HG03159 (cell line): ENCODE data around the gene SGPL1.
"Not testable (repeated sequence)": the region's sequence is repeated elsewhere in the genome, so short reads cannot be mapped to it uniquely, and the experiment has no call there.

Experiments
- ATAC-seq: cut with Tn5 transposase; IDR thresholded peaks from one replicate; pipeline ENCODE4 v1.9.1; 2021; ENCODE audit warnings: mild to moderate bottlenecking, moderate library complexity; ENCODE audit not compliant: unreplicated experiment

Gene SGPL1, protein sequence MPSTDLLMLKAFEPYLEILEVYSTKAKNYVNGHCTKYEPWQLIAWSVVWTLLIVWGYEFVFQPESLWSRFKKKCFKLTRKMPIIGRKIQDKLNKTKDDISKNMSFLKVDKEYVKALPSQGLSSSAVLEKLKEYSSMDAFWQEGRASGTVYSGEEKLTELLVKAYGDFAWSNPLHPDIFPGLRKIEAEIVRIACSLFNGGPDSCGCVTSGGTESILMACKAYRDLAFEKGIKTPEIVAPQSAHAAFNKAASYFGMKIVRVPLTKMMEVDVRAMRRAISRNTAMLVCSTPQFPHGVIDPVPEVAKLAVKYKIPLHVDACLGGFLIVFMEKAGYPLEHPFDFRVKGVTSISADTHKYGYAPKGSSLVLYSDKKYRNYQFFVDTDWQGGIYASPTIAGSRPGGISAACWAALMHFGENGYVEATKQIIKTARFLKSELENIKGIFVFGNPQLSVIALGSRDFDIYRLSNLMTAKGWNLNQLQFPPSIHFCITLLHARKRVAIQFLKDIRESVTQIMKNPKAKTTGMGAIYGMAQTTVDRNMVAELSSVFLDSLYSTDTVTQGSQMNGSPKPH

DNA sequence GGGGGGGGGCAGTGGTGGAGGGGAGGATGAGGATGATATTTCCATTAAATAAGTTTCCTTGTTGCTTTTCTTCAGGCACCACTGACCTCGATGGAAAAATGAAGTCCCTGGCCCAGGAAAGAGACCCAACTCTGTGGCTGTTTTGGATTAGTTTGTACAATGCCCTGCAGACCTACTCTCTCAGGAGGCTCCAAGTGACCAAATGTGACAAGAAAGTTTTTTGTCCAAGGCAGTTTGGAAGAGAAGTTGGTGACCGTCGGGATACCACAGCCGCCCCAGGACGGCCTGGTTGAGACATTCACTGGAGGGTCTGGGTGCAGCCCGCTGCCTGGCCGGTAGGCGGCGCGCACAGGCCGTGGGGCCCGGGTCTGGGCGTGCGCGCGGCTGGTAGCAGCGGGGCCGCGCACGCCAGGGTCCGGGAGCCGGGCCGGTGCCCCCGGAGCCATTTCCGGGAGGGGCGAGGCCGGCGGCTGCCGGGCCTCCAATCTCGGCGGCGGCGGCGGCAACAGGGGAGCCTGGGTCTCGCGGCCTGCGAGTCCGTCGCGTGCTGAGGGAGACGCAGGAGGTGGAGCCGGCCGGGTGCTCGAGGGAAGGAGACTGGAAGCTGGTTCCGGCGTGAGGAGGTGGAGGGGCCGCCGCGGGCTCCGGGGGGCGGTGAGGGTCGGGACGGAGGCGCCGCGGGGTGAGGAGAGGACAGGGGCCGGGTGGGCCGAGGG is at the start of gene SGPL1:
SGPL1 (plus strand) TSS at position 445 of the 716 bp plus-strand sequence. CDS start 906 bp downstream, outside the sequence.
- ATAC-seq = peak; percentile 89

DNA sequence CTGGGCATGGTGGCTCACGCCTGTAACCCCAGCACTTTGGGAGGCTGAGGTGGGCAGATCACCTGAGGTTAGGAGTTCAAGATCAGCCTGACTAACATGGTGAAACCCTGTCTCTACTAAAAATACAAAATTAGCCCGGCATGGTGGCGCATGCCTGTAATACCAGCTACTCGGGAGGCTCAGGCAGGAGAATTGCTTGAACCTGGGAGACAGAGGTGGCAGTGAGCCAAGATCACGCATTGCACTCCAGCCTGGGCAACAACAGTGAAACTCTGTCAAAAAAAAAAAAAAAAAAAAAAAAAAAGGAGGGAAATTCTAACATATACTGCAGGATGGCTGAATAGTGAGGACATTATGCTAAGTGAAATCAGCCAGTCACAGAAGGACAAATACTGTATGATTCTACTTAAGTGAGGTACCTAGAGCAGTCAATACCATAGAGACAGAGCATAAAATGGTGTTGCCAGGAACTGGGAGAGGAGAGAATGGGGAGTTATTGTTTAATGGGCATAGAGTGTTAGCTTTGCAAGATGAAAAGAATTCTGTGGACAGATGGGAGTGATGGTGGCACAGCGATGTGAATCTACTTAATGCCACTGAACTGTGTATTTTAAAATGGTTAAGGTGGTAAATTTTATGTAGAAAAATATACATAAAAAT is 47.6 kb upstream of the SGPL1 start:
- not testable (repeated sequence) for ATAC-seq

DNA sequence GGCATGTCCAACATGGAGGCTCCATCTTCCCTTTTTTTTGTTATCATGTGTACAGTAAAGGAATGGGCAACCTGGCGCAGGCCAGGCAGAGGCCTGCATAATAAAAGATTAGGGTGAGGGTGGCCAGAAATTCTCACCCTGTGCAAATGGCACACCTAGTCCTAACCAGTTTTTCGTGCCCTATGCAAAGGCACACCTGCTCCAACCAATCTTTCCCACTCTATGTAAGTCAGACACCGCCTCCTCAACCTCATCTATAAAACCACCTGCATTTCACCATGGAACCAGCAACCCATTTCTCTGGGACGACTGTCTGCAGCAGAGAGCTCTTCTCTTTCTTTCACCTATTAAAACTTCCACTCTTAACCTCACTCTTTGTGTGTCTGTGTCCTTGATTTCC is 46.6 kb upstream of the SGPL1 start:
- no peak for ATAC-seq

DNA sequence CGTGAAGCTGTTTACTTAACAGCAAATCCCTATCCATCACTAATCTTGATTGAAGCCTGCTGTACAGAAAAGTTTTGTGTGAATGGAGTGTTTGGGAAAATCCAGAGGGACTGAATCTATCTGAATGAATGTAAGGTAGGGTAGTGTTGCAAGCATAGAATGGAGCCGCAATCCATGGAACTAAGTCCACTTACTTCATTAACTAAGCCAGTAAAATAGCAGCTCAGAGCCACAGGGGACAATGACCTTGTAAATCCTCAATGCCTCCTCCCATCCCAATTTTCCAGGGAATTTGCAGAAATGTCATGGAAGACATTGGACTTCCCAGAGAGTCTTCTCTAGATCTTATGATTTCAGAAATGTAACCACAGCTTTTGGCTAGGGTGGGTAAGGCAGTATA is 45.7 kb upstream of the SGPL1 start:
- ATAC-seq = no peak

DNA sequence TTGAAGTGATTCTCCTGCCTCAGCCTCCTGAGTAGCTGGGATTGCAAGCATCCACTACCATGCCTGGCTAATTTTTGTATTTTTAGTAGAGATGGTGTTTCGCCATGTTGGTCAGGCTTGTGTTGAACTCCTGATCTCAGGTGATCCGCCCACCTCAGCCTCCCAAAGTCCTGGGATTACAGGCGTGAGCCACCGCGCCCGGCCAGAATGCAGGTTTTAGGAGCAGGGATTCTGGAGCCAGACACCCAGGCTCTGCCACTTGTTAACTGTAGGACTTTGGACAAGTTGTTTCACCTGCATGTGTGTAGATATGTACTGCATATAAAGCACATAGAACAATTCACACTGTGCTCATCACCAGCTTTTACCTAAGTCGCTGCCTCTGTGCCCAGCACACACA is 45.2 kb upstream of the SGPL1 start:
- not testable (repeated sequence) for ATAC-seq

DNA sequence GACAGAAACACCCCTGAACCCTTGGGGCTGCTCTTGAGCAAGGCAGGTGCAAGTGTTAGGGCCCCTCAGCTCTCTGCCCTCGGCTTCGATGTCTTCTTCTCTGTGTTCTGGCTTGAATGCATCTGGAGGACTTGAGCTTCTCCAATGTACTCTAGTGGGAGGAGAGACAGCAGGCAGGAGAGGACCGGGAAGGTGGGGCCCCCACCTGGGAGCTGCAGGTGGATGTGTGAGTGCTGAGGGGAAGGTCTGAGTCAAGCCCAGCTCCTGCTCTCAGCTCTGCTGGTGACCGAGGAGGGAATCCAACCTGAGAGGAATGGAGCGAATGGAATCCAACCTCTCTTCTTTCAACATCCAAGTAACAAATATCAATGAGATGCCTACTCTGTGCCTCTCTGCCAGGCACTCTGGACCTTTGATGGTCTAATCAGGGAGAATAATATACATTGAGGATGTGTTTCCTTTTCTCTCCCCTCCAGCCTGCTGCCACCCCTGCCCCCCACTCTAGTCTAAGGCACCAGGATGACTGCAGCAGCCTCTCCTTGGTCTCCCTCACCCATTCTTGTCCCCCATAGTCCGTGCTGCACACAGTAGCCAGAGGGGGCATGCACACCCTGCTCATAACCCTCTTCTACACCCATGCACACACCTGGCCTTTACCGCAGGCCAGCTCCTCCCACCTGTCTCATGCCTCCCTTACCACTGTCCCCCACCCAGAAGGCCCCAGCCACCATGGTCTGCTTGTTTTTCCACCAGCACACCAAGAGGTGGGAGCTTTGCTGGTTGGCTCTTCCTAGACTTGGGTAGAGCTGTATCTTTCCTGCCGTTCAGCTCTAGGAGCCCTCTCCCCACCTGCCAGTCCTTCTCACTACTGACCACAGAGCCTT is 44.2 kb upstream of the SGPL1 start:
- ATAC-seq = no peak

DNA sequence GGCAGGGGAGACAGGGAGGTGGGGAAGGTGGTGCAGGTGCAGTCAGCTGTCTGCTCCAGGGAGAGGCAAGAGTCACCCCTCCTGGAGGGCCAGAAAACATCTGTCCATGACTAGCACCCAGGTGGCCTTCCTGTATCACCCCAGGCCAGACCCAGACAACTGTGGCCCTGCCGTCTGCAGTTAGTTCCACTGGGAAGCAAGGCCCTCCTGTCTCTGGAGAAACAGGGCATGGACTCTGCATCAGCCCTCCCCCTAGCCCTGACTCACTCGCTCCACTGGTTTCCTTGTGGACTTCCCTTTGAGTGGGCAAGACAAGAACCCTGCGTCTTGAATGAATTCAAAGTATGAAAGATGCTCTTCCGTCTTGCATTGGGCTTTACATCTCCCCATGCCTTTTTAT is 43.1 kb upstream of the SGPL1 start:
- ATAC-seq = no peak

DNA sequence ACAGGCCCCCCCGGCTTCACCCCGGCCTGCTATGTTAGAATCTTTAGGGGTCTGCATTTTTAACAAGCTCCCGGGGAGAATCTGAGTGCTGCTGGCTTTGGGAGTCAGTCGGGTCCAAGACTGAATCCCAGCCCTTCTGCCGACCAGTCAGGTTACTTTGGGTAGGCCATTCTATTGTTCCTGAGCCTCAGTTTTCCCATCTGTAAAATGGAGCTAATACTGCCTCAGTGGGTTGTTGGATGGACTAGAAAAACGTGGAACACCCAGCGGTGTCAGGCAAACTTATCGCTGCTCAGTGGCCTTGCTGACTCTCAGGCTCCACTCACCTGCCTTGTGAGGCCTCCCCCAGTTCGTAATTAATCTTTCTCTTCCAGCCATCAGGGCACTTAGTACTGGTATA is 42.3 kb upstream of the SGPL1 start:
- ATAC-seq = no peak

DNA sequence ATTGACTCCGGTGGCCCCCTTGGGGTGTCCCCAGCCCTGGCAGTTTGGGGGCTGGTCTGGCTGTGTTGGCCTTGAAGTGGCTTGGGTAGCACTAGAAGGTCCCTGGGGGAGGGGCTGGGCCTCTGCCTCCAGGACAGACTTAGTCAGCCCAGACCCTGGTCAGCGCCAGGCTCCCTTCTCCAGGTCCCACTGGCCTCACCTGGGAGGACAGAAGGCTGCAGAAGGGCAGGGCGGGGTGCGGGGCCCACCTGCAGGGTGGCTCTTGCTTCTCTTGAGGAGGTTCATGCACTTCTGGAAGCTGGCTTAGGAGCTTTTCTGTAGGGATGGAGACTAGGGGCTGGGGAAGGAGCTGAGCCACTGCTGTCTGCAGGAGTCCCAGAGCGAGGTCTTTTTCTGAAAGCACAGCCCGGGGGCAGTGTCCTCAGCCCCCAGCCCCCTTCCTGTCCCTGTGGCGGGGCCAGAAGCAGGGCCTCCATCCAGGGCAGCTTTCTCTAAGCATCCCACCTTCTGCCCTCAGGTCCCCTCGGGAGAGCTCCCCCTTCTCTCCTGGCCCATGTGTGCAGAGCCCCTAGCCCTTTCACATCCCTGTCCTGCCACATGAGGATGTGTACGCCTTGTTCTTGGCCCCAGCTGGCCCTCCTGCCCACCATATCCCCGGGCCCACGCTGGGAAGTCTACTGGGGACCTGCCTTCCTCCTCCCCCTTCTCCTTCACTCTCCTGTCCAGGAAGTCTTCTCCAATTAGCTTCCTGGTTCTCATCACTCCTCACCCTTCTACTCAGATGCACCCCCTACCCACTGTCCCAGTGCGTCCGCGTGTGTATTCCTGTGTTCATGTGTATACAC is 41.6 kb upstream of the SGPL1 start:
- no peak for ATAC-seq

DNA sequence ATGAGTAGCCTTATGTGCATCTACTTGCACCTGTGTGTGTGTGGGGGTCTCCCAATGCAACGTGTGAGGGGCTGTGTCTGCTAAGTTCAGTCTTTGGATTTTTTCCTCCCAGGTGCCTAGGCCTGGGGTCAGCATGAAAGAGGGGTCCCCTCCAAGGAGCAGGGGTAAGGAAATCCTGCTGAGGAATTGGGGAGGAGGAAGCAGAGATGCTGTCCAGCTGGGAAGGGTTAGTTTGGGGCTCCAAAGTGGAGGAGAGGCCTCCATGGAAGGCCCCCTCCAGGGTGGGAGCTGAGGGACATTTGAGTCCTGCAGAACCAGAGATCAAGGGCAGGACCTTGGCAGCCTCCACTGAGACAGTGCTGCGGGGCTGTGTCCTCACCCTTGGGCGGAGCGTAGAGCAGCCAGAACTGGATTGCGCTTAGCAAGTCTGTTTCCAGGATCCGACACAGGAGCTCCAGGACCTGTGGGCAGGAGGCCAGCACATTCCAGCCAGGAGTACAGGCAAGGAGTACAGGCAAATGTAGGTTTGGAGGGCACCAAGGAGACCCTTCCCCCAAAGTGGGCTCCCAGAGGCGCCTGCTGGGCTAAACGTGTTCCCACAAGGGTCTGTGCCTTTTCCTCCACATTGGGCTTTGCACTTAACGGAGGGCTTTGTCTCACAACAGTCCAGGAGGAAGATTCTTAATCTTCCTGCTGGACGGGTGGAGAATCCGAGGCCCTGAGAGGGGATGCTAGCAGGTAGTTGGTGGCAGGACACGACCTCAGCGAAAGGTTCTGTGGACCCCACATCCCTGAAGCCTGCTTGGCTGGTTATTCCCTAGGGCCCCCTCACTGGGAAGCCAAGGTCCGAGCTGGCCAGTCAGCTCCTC is 40.7 kb upstream of the SGPL1 start:
- ATAC-seq = no peak

DNA sequence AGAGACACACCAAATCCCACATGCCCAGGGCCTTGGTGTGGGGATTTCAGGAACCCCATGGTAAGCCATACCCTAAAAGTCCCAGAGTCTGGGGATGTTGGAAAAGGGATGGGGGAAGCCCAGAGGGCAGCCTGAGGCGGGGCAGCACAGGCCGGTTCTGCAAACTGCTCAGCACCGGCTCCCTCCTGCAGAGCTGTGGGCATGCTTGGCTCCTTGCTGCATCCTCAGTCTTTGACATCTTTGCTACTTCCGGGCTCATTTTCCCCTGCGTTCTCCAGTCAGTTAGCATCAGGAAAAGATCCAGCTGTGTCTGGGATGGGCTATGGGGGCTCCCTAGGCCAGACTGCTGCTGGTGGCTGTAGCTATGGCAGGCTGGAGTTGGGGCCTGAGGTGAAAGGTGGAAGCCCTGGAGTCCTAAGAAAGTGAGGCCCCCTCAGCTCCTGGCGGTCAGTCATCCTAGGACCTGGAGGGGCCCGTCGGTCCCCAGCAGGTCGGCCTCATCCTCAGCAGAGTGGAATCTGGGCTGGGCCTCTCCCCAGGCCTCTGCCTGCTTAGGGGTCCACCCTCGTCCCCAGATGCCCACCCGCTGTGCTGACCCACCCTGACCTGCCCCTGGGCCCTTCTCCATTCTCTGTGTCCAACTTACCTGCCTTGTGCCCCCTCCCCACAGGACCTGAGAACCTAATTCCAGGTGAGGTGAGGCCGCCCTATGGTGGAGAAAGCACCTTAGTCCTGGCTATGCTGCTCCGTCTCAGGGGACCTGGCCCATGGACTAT is 39.9 kb upstream of the SGPL1 start:
- ATAC-seq = no peak

DNA sequence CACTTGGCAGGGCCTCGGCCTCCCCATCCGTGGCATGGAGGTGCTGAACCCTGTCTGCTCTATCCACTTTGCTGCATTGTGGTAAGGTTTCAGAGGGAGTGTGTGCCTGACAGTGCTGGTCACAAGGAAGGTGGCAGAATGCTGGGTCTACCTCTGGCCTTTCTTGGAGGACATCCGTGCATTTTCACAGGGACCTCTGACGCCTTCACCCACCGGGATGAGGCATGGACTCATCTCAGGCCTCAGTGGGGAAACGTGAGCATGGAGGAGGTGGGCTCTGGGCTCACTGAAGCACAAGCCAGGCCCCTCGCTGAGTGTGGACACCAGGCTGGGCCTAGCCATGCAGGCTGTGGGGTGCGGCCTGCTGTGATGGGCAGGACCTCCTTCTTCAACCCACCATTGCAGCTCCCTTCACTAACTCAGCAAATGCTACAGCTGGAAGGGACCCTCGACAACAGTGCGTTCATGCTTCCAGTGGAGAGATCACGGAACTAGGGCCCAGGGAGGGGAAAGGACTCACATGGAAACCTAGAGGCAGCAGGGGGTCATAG is 39.2 kb upstream of the SGPL1 start:
- ATAC-seq = no peak

DNA sequence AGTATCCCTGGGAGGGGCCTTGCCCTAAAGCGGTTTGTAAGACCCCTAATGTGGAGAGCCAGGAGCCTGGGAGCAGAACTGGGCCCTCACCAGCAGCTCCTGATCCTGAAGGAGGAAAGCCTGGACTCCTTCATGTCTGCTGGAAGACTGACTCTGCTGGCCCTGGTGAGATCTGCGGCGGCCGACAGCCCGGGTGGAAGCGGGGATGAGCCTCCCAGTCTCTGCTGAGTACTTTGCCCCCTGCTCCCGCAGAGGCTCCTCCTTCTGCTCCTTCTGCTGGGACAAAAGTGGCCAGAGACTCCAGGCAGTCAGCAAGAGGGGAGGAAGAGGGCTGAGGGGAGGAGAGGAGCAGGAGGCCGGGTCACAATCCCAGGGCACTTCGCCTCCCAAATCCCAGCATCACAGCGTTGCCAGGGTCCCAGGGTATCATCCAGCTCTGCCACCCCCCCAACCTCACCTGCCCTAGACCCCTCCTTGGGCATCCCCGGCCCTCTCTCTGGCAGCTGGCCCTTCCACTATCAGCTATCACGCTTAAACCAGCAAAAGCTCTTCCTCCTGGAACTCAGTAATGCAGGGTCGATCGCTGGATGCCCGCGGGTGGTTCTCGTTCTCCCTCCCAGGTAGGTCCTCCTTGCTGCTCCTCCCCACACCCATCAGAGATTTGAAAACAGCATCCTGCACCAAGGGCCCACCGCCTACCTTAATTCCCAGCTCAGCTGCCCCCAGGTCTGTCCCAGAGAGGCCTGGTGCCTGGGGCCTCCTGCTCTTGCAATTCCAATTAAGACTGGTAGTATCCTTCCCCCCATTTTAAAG is 38.5 kb upstream of the SGPL1 start:
- no peak for ATAC-seq

DNA sequence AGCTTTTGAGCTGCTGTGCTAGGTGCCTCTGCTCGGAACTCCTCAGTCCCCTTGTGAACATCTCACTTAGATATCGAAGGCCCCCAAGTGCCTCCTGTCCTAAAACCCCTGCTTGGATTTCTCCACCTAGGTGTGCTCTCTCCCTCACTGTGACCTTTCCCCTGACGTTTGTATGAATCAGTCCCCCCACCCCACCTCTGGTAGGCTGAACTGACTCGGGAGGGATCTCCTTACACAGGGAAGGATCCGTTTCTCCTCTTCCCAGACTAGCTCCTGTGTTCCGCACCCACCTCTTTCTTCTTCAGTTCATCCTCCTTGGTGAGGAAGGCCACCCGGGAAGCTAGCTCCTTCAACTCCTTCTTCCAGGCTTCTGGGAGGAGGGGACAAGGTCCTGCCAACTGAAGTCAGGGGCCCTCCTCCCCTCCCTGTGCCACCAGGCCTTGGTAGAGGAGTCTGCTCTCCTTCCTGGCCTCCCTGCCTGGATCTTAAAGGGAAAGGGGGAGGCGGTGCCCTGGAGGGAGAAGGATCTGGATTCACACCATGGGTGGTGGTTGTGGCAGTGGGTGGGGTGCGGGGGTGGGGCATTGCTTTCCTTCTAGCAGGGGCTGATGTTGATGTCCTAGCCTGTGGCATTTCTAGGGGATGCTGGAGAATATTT is 37.4 kb upstream of the SGPL1 start:
- no peak for ATAC-seq

DNA sequence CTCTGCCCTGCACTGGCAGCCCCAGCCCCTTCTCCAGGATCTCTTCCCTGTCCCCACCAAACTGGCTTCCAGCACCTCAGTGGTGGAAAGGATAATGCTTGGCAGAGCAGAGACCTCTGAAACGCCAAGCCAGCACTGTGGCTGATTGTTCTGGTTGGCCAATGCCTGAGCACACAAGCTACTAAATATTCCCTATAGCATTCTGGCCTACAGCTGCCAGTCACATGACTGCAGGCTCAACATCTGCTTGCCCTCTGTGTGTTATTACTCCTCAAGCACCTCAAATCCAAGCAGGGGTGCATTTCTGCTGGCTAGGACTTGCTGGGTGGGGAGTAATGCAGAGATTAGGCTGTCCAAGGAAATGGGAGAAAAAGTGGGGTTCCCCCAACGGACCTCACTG is 36.7 kb upstream of the SGPL1 start:
- no peak for ATAC-seq
